ENCODE data around the gene SSU72.
A peak's percentile ranks its signal among the peaks of the same experiment; 100 is the strongest.
"Not testable (repeated sequence)": the region's sequence is repeated elsewhere in the genome, so short reads cannot be mapped to it uniquely, and the experiment has no call there.

SSU72 gene

GRCh38 chr1:1609822-1610485 is 35.3 kb upstream of the SSU72 start:
- no peak for DNase-seq

GRCh38 chr1:1606232-1606631 is 31.6 kb upstream of the SSU72 start:
- no peak for DNase-seq

DNA sequence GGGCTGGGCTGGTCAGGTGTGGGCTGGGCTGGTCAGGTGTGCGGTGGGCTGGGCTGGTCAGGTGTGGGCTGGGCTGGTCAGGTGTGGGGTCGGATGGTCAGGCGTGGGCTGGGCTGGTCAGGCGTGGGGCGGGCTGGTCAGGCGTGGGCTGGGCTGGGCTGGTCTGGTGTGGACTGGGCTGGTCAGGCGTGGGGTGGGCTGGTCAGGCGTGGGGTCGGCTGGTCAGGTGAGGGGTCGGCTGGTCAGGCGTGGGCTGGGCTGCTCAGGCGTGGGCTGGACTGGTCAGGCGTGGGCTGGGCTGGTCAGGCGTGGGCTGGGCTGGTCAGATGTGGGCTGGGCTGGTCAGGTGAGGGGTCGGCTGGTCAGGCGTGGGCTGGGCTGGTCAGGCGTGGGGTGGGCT is 31.1 kb upstream of the SSU72 start:
- no peak for DNase-seq

DNA sequence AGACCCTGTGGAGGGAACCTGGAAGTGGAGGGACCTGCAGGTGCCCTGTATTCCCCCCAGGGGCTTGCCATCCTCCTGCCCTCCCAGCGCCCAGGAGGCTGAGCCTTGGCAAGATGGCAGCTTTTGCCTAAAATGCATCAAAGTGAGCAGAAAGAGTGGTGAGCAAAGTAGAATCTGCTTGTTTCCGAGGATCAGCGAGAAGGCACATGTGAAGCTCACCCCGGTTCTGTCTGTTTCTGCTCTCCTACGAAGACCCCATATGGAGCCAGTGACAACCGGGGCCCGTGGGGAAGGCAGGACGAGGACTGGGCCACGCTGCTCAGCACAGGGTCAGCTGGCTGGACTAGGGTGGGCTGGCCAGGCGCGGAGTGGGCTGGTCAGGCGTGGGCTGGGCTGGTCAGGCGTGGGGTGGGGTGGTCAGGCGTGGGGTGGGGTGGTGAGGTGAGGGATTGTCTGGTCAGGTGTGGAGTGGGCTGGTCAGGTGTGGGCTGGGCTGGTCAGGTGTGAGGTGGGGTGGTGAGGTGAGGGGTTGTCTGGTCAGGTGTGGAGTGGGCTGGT is 30.4 kb upstream of the SSU72 start:
- DNase-seq: peak in 1 of 6 experiments; percentile 19

DNA sequence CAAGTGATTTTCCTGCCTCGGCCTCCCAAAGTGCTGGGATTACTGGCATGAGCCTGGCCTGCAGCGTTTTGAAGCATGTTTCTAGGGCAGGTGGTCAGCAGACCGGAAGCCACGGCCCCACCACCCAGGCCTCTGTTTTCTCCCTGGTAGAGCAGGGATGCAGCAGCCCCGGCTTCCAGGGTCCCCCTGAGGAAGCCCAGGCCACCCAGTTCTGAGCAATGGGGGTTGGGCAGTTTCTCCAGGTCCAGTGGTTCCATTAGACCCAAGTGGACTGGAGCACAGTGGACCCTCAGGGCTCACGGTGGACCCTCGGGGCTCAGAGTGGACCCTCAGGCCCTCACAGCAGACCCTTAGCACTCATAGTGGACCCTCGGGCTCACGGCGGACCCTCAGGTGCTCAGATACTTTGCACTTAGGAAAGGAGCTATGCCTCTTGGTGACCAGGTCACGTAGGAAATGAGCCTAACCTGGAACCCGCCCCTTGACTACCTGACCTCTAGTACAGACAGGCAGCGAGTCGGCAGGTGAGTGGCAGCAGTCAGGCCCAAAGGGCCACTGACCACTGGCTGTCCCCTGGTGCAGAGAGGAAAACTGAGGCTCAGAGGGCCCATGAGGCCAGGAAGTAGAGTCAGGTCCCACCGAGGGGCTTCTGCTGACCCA is 29.8 kb upstream of the SSU72 start:
- DNase-seq: no peak

- no peak for DNase-seq
Measured at GRCh38 chr1:1603671-1604373, 29.2 kb upstream of the SSU72 start.

GRCh38 chr1:1602968-1603506 is 28.4 kb upstream of the SSU72 start:
- DNase-seq: no peak

GRCh38 chr1:1602304-1602967 is 27.8 kb upstream of the SSU72 start:
- no peak for DNase-seq

GRCh38 chr1:1601564-1602303 is 27.1 kb upstream of the SSU72 start:
- DNase-seq: no peak

DNA sequence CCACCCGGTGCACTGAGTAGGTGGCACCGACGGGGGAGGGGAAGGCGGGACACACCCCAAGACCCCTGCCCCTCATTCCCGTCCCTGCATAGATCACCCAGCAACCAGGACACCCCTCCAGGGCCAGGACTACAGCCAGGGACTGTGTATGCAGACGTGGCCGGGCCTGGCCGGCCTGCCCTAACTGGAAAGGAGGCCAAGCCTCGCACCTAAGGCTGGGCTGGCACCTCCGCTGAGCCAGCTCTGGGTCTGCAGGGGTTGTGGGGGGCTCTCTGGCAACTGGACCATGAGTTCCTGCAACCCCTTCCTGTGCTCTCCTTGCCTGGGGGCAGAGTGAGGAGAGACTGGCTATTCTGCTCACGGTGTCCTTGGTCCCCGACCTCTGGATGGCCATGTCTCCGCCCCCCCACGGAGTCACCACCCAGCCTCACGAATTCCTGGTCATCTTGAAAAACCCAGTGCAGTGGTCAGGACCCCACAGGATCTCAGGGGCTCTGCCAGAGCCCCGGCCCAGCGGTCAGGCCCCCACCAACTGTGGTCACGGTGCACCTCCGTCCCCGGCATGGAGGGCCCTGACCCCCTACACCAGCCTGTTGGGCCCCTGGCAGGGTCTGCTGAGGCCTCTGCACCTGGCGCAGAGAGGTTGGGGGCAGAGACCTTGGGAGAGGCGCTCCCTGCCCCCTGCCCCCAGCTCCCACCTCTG is 26.3 kb upstream of the SSU72 start:
- no peak for DNase-seq

GRCh38 chr1:1599935-1600860 is 25.5 kb upstream of the SSU72 start, which contains the start of gene FNDC10:
FNDC10 (minus strand) TSS chr1:1600135; CDS start chr1:1600015, 120 bp downstream.
- no peak for DNase-seq

DNA sequence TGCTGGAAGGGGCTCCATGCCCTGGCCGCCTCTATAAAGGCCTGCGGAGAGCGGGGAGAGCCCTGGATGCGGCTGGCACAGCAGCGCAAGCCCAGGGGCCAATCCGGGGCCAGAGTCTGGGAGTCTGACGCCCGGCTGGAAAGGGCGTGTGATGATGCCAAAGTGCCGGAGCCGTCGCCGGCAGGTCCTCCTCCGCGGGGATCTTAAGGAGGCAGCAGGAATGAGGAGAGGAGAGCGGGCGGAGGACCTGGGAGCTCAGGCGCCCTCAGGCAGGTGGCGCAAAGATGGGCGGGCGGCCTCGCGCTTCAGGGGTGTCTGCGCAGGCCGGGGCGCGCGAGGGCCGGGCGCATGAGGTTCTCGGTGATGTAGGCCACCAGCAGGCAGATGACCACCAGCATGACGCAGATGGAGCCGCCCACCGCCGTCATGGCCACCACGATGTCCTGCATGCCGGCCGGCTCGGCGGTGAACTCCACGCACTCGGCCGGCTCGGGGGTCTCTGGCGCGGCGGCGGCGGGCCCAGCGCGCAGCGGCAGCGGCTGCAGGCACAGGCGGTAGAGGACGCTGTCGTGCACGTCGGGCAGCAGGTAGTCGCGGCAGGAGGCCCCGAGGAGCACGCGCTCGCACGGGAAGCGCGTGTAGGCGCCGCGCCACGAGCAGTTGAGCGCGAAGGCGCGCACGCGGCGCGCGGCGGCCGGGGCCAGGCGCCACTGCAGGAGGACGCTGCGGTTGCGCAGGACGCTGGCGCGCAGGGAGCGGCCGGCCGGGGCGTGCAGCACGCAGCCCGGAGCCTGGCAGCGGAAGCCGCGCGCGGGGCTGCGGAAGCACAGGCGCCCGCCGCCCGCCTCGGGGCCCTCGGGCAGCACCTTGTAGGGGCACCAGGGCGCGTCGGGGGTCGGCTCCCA is 24.6 kb upstream of the SSU72 start:
- peak in 3 of 6 experiments; percentile 10 to 49 (median 44) for DNase-seq

GRCh38 chr1:1598720-1599029 is 24.0 kb upstream of the SSU72 start:
- no peak for DNase-seq

DNA sequence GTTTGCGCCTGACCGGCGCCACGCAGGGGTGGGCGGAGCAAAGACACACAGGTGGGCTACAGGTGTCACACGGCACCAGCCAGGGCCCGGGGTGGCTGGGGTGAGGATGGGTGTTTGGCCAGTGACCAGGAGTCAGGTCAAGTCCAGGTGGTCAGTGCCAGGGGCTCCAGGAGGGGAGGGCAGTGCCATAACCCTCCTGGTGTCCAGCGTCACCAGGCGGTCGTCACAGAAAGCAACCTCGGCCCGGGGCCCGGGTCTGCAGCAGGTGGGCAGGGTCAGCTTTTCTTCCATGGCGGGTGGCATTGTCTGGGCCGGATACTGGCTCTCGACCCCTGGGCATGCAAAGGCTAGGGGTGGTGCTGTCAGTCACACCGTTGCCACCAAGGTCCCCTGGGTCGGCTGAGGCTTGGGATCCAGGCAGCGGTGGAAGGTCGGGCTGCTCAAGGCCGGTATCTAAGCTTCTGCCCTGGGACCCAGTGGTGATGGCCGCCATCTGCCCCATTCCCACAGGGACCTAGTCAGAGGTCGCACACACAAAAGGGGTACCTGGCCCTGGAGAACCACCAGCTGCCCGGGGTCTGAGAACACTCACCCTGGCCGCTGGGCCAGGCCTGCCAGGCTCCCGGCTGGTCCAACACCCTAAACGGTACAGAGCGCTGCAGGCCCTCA is 23.5 kb upstream of the SSU72 start:
- DNase-seq: no peak

- no peak for DNase-seq
Measured at GRCh38 chr1:1597275-1597930, 22.7 kb upstream of the SSU72 start.

DNA sequence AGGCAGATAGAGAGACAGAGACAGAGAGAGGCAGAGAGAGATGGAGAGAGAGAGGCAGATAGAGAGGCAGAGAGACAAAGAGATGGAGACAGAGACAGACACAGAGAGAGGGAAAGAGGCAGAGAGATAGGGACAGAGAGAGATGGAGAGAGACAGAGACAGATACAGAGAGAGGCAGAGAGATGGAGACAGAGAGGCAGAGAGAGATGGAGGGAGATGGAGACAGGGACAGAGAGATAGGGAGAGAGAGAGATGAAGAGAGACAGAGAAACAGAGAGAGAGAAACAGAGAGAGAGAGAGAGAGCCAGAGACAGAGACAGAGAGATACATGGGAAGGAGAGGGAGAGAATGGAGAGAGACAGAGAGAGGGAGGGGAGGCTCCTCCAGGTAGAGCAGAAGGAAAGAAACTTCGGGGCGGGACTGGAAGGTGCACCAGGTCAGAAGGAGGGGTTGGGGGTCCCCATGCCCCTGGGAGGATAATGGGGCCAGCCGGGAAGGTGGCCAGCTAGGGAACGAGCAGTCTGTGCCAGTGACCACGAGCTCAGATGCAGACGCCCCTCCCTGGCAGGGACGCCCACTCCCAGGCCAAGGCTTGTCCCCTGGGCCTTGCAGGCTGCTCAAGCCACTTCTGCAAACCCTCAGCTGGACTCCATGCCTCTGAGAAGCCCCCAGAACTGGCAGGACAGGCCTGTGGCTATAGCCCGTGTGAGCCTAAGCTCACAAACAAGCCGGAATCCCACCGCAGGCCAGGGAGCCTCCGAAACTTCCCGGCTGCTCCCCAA is 22.0 kb upstream of the SSU72 start:
- no peak for DNase-seq

DNA sequence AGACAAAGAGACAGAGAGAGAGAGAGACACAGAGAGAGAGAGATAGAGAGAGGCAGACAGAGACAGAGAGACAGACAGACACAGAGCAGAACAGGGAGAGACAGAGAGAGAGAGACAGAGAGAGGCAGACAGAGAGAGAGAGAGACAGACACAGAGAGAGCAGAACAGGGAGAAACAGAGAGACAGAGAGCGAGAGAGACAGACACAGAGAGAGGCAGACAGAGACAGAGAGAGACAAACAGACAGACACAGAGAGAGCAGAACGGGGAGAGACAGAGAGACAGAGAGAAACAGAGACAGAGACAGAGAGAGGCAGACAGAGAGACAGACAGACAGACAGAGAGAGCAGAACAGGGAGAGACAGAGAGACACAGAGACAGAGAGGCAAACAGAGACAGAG is 20.7 kb upstream of the SSU72 start:
- not testable (repeated sequence) for DNase-seq

All from stimulated activated naive CD4-positive, alpha-beta T cell (primary cell).